Activated naive CD4-positive, alpha-beta T cell treated with anti-CD3 and anti-CD28 coated beads, Interleukin-2, amount 50 U/mL, for 24 hours (primary cell): ENCODE measurements around the gene CAV2.
A peak's percentile ranks its signal among the peaks of the same experiment; 100 is the strongest.

Experiments
- H3K27ac Mint-ChIP-seq: one replicate; pipeline ENCODE4 v1.8.0; 2021; ENCODE audit warnings: mild to moderate bottlenecking, mixed read lengths
- H3K27me3 Mint-ChIP-seq: one replicate; pipeline ENCODE4 v1.8.0; 2021; ENCODE audit warnings: mixed read lengths
- H3K36me3 Mint-ChIP-seq: one replicate; pipeline ENCODE4 v1.8.0; 2021; ENCODE audit warnings: mixed read lengths
- H3K4me1 Mint-ChIP-seq: one replicate; pipeline ENCODE4 v1.8.0; 2021; ENCODE audit warnings: mixed read lengths
- H3K4me3 Mint-ChIP-seq: one replicate; pipeline ENCODE4 v1.8.0; 2021; ENCODE audit warnings: mild to moderate bottlenecking, mixed read lengths
- H3K9me3 Mint-ChIP-seq: one replicate; pipeline ENCODE4 v1.8.0; 2021; ENCODE audit warnings: mixed read lengths

The CAV2 gene

GRCh38 chr7:116525913-116526861 lies 26.6 kb downstream of the CAV2 start:
- peak overlapping the region; percentile 83 for H3K4me3 Mint-ChIP-seq
- peaks cover 21% of the 10 kb centered on the region for H3K4me1 Mint-ChIP-seq
- H3K36me3 Mint-ChIP-seq: no peaks in the 10 kb centered on the region
- H3K27ac Mint-ChIP-seq: no peak overlapping the region
- no peaks in the 10 kb centered on the region for H3K9me3 Mint-ChIP-seq
- H3K27me3 Mint-ChIP-seq: peaks cover 52% of the 10 kb centered on the region

GRCh38 chr7:116526897-116527296 lies 27.4 kb downstream of the CAV2 start:
- Mint-ChIP-seq H3K36me3 (no peaks in the 10 kb centered on the region), H3K9me3 (no peaks in the 10 kb centered on the region), H3K27me3 (peaks cover 54% of the 10 kb centered on the region), H3K4me1 (peaks cover 21% of the 10 kb centered on the region), H3K4me3 (peak overlapping the region; percentile 83), H3K27ac (no peak overlapping the region)

GRCh38 chr7:116527521-116527920 lies 28.0 kb downstream of the CAV2 start:
- Mint-ChIP-seq H3K4me1 (peaks cover 21% of the 10 kb centered on the region), H3K27me3 (peaks cover 49% of the 10 kb centered on the region), H3K36me3 (no peaks in the 10 kb centered on the region), H3K4me3 (no peak overlapping the region), H3K27ac (no peak overlapping the region), H3K9me3 (no peaks in the 10 kb centered on the region)

- no peak overlapping the region for H3K4me3 Mint-ChIP-seq
- H3K27ac Mint-ChIP-seq: no peak overlapping the region
- H3K4me1 Mint-ChIP-seq: peaks cover 21% of the 10 kb centered on the region
- H3K9me3 Mint-ChIP-seq: no peaks in the 10 kb centered on the region
- H3K36me3 Mint-ChIP-seq: no peaks in the 10 kb centered on the region
- peaks cover 45% of the 10 kb centered on the region for H3K27me3 Mint-ChIP-seq
Observed at GRCh38 chr7:116528008-116528789, 28.7 kb downstream of the CAV2 start.

GRCh38 chr7:116529250-116529649 lies 29.7 kb downstream of the CAV2 start:
- Mint-ChIP-seq H3K27me3 (peaks cover 37% of the 10 kb centered on the region), H3K4me3 (no peak overlapping the region)

GRCh38 chr7:116530107-116530820 lies 30.7 kb downstream of the CAV2 start:
- Mint-ChIP-seq H3K27ac (no peak overlapping the region), H3K4me3 (no peak overlapping the region), H3K27me3 (peaks cover 30% of the 10 kb centered on the region), H3K4me1 (peaks cover 13% of the 10 kb centered on the region), H3K36me3 (no peaks in the 10 kb centered on the region), H3K9me3 (no peaks in the 10 kb centered on the region)

More at GRCh38 chr7:116529250-116529649, 29.7 kb downstream of the CAV2 start:
- H3K27ac Mint-ChIP-seq: no peak overlapping the region
- peaks cover 21% of the 10 kb centered on the region for H3K4me1 Mint-ChIP-seq
- H3K36me3 Mint-ChIP-seq: no peaks in the 10 kb centered on the region
- H3K9me3 Mint-ChIP-seq: no peaks in the 10 kb centered on the region

GRCh38 chr7:116532102-116532688 lies 32.7 kb downstream of the CAV2 start:
- Mint-ChIP-seq H3K9me3 (no peaks in the 10 kb centered on the region), H3K36me3 (no peaks in the 10 kb centered on the region), H3K4me1 (no peaks in the 10 kb centered on the region), H3K27me3 (peaks cover 19% of the 10 kb centered on the region), H3K4me3 (no peak overlapping the region), H3K27ac (no peak overlapping the region)

- Mint-ChIP-seq H3K4me1 (no peaks in the 10 kb centered on the region), H3K27ac (no peak overlapping the region), H3K4me3 (no peak overlapping the region), H3K9me3 (peaks cover 6% of the 10 kb centered on the region), H3K36me3 (no peaks in the 10 kb centered on the region), H3K27me3 (peaks cover 13% of the 10 kb centered on the region)
Observed at GRCh38 chr7:116534790-116535189, 35.3 kb downstream of the CAV2 start.

GRCh38 chr7:116535416-116535815 lies 35.9 kb downstream of the CAV2 start:
- Mint-ChIP-seq H3K27ac (no peak overlapping the region), H3K4me1 (no peaks in the 10 kb centered on the region), H3K9me3 (peaks cover 6% of the 10 kb centered on the region), H3K36me3 (no peaks in the 10 kb centered on the region), H3K27me3 (peaks cover 11% of the 10 kb centered on the region), H3K4me3 (no peak overlapping the region)

- H3K27me3 Mint-ChIP-seq: peaks cover 11% of the 10 kb centered on the region
- H3K4me3 Mint-ChIP-seq: no peak overlapping the region
- no peaks in the 10 kb centered on the region for H3K36me3 Mint-ChIP-seq
- H3K27ac Mint-ChIP-seq: no peak overlapping the region
- H3K9me3 Mint-ChIP-seq: peaks cover 6% of the 10 kb centered on the region
- no peaks in the 10 kb centered on the region for H3K4me1 Mint-ChIP-seq
Observed at GRCh38 chr7:116538138-116538537, 38.6 kb downstream of the CAV2 start.

GRCh38 chr7:116539879-116540278 lies 40.3 kb downstream of the CAV2 start:
- no peaks in the 10 kb centered on the region for H3K36me3 Mint-ChIP-seq
- H3K4me1 Mint-ChIP-seq: no peaks in the 10 kb centered on the region
- peaks cover 11% of the 10 kb centered on the region for H3K27me3 Mint-ChIP-seq
- no peak overlapping the region for H3K4me3 Mint-ChIP-seq
- peaks cover 6% of the 10 kb centered on the region for H3K9me3 Mint-ChIP-seq
- no peak overlapping the region for H3K27ac Mint-ChIP-seq

GRCh38 chr7:116540743-116541142 lies 41.2 kb downstream of the CAV2 start:
- Mint-ChIP-seq H3K27ac (no peak overlapping the region), H3K9me3 (peaks cover 6% of the 10 kb centered on the region), H3K4me1 (no peaks in the 10 kb centered on the region), H3K36me3 (no peaks in the 10 kb centered on the region), H3K27me3 (peaks cover 11% of the 10 kb centered on the region), H3K4me3 (no peak overlapping the region)

GRCh38 chr7:116541951-116542350 lies 42.4 kb downstream of the CAV2 start:
- Mint-ChIP-seq H3K27me3 (peaks cover 11% of the 10 kb centered on the region), H3K36me3 (no peaks in the 10 kb centered on the region), H3K9me3 (peaks cover 6% of the 10 kb centered on the region), H3K27ac (no peak overlapping the region), H3K4me1 (no peaks in the 10 kb centered on the region), H3K4me3 (no peak overlapping the region)

GRCh38 chr7:116542618-116543017 lies 43.1 kb downstream of the CAV2 start:
- Mint-ChIP-seq H3K4me1 (no peaks in the 10 kb centered on the region), H3K9me3 (peaks cover 6% of the 10 kb centered on the region), H3K27me3 (peaks cover 11% of the 10 kb centered on the region), H3K27ac (no peak overlapping the region), H3K36me3 (no peaks in the 10 kb centered on the region), H3K4me3 (no peak overlapping the region)

GRCh38 chr7:116543664-116544063 lies 44.1 kb downstream of the CAV2 start:
- H3K36me3 Mint-ChIP-seq: no peaks in the 10 kb centered on the region
- H3K4me3 Mint-ChIP-seq: no peak overlapping the region
- H3K27ac Mint-ChIP-seq: no peak overlapping the region
- peaks cover 6% of the 10 kb centered on the region for H3K9me3 Mint-ChIP-seq
- H3K27me3 Mint-ChIP-seq: peaks cover 10% of the 10 kb centered on the region
- no peaks in the 10 kb centered on the region for H3K4me1 Mint-ChIP-seq
